Osteoblast (primary cell): ENCODE data around the gene LTO1. TPM values are rescaled to one million over a fixed set of nuclear protein-coding genes. Genes with fewer than 3 reads are reported as not detected.

ENCODE experiments used
- DNase-seq: peaks from one replicate; pipeline ENCODE4 v3.0.0; 2011; ENCODE audit warnings: low spot score, mixed read lengths; ENCODE audit not compliant: insufficient read length; ENCODE audit errors: missing footprints
- H2AFZ ChIP-seq: 2 replicates; pipeline ENCODE4 v1.6.0; 2011; ENCODE audit warnings: mild to moderate bottlenecking, low read length
- H3K27ac ChIP-seq: 2 replicates; pipeline ENCODE4 v1.5.1; 2011; ENCODE audit warnings: mild to moderate bottlenecking, low read depth, low read length, moderate library complexity
- H3K27me3 ChIP-seq: 2 replicates; pipeline ENCODE4 v1.6.0; 2012; ENCODE audit warnings: mild to moderate bottlenecking, control low read depth, inconsistent platforms, low read length, moderate library complexity; ENCODE audit not compliant: insufficient read depth
- H3K36me3 ChIP-seq: 2 replicates; pipeline ENCODE4 v1.5.1; 2011; ENCODE audit warnings: mild to moderate bottlenecking, low read length, control low read depth, moderate library complexity; ENCODE audit not compliant: insufficient read depth
- H3K4me1 ChIP-seq: 2 replicates; pipeline ENCODE4 v1.5.1; 2011; ENCODE audit warnings: mild to moderate bottlenecking, low read length, control low read depth, moderate library complexity; ENCODE audit not compliant: insufficient read depth
- H3K4me2 ChIP-seq: 2 replicates; pipeline ENCODE4 v1.6.0; 2011; ENCODE audit warnings: mild to moderate bottlenecking, low read length; ENCODE audit not compliant: insufficient read depth
- H3K4me3 ChIP-seq: fragments of 200-600 bp; sonication (generic); 3 replicates; pipeline ENCODE4 v1.5.1; 2012; ENCODE audit warnings: mild to moderate bottlenecking, low read length, inconsistent platforms; ENCODE audit not compliant: insufficient read depth
- H3K79me2 ChIP-seq: 2 replicates; pipeline ENCODE4 v1.6.0; 2012; ENCODE audit warnings: mild to moderate bottlenecking, low read length, control low read depth, inconsistent platforms; ENCODE audit not compliant: insufficient read depth
- H3K9me3 ChIP-seq: 2 replicates; pipeline ENCODE4 v1.5.1; 2011; ENCODE audit warnings: low read depth, low read length, control low read depth
- H4K20me1 ChIP-seq: 2 replicates; pipeline ENCODE4 v1.6.0; 2012; ENCODE audit warnings: mild to moderate bottlenecking, low read length, control low read depth; ENCODE audit not compliant: insufficient read depth
- CTCF ChIP-seq: IDR thresholded peaks from 2 replicates; pipeline ENCODE4 v1.5.1; 2011; ENCODE audit warnings: mild to moderate bottlenecking, low read depth, low read length, moderate library complexity; ENCODE audit errors: extremely low read depth
- total RNA-seq: library from RNA; depleted of rRNA; stranded (reverse); fragments of >200 nt; gene quantifications from 2 replicates; pipeline ENCODE4 v1.2.3, GENCODE V29; 2012

Gene LTO1
- total RNA-seq, 1 donor, result 24.6 TPM

- Histone ChIP-seq H3K27ac (no peak overlapping the region), H3K4me2 (no peak overlapping the region), H4K20me1 (peaks cover 50% of the 10 kb centered on the region), H3K79me2 (peaks cover 24% of the 10 kb centered on the region), H3K4me3 (no peak overlapping the region), H3K9me3 (no peaks in the 10 kb centered on the region), H3K4me1 (no peaks in the 10 kb centered on the region), H3K27me3 (no peaks in the 10 kb centered on the region), H3K36me3 (peaks cover 62% of the 10 kb centered on the region), H2AFZ (no peak overlapping the region)
- no peak for TF ChIP-seq CTCF
- peak; percentile 64 for DNase-seq
These were observed 21.7 kb downstream of the LTO1 start for GRCh38 chr11:69653406-69653960.

DNA sequence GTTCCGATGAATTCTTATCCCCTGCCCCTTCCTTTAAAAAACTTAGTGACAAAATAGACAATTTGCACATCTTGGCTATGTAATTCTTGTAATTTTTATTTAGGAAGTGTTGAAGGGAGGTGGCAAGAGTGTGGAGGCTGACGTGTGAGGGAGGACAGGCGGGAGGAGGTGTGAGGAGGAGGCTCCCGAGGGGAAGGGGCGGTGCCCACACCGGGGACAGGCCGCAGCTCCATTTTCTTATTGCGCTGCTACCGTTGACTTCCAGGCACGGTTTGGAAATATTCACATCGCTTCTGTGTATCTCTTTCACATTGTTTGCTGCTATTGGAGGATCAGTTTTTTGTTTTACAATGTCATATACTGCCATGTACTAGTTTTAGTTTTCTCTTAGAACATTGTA is 22.2 kb downstream of the LTO1 start:
- peaks cover 29% of the 10 kb centered on the region for H3K79me2 ChIP-seq
- peaks cover 67% of the 10 kb centered on the region for H3K36me3 ChIP-seq
- H3K4me3 ChIP-seq, result no peak overlapping the region
- no peaks in the 10 kb centered on the region for H3K9me3 ChIP-seq
- DNase-seq, result peak; percentile 79
- H3K4me1 ChIP-seq, result no peaks in the 10 kb centered on the region
- peaks cover 55% of the 10 kb centered on the region for H4K20me1 ChIP-seq
- no peak overlapping the region for H3K27ac ChIP-seq
- TF ChIP-seq CTCF, result no peak
- no peaks in the 10 kb centered on the region for H3K27me3 ChIP-seq
- no peak overlapping the region for H3K4me2 ChIP-seq
- H2AFZ ChIP-seq, result no peak overlapping the region

- no peak overlapping the region for H3K27ac ChIP-seq
- DNase-seq, result peak; percentile 59
- no peaks in the 10 kb centered on the region for H3K27me3 ChIP-seq
- H2AFZ ChIP-seq, result no peak overlapping the region
- peaks cover 76% of the 10 kb centered on the region for H3K36me3 ChIP-seq
- H3K4me2 ChIP-seq, result no peak overlapping the region
- no peak for TF ChIP-seq CTCF
- peaks cover 38% of the 10 kb centered on the region for H3K79me2 ChIP-seq
- no peaks in the 10 kb centered on the region for H3K9me3 ChIP-seq
- no peak overlapping the region for H3K4me3 ChIP-seq
- no peaks in the 10 kb centered on the region for H3K4me1 ChIP-seq
- H4K20me1 ChIP-seq, result peaks cover 64% of the 10 kb centered on the region
These were observed 23.1 kb downstream of the LTO1 start for GRCh38 chr11:69651834-69652620.

DNA sequence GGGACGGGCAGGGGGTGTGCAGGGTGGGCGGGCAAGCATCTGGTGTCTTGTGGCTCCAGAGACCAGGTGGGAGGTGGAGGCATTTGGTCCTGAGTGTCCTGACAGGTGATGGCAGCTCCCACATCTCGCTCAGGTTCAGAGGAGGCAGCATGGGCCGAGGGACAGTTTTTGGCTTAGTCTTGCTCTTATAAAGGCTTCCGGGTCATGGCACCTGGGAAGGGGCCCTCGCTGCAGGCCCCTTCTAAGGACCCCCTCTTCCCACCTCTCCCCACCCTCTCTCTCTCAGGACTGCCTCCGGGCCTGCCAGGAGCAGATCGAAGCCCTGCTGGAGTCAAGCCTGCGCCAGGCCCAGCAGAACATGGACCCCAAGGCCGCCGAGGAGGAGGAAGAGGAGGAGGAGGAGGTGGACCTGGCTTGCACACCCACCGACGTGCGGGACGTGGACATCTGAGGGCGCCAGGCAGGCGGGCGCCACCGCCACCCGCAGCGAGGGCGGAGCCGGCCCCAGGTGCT is 24.3 kb downstream of the LTO1 start:
- peaks cover 75% of the 10 kb centered on the region for H4K20me1 ChIP-seq
- no peak overlapping the region for H3K4me3 ChIP-seq
- no peak overlapping the region for H3K4me2 ChIP-seq
- no peak overlapping the region for H3K27ac ChIP-seq
- DNase-seq, result peak; percentile 62
- no peaks in the 10 kb centered on the region for H3K9me3 ChIP-seq
- H3K79me2 ChIP-seq, result peaks cover 50% of the 10 kb centered on the region
- TF ChIP-seq CTCF, result no peak
- peaks cover 88% of the 10 kb centered on the region for H3K36me3 ChIP-seq
- no peaks in the 10 kb centered on the region for H3K27me3 ChIP-seq
- peaks cover 6% of the 10 kb centered on the region for H3K4me1 ChIP-seq
- no peak overlapping the region for H2AFZ ChIP-seq
